ENCODE results near the gene DESI1.
A peak's percentile ranks its signal among the peaks of the same experiment; 100 is the strongest.

The DESI1 gene

DNA sequence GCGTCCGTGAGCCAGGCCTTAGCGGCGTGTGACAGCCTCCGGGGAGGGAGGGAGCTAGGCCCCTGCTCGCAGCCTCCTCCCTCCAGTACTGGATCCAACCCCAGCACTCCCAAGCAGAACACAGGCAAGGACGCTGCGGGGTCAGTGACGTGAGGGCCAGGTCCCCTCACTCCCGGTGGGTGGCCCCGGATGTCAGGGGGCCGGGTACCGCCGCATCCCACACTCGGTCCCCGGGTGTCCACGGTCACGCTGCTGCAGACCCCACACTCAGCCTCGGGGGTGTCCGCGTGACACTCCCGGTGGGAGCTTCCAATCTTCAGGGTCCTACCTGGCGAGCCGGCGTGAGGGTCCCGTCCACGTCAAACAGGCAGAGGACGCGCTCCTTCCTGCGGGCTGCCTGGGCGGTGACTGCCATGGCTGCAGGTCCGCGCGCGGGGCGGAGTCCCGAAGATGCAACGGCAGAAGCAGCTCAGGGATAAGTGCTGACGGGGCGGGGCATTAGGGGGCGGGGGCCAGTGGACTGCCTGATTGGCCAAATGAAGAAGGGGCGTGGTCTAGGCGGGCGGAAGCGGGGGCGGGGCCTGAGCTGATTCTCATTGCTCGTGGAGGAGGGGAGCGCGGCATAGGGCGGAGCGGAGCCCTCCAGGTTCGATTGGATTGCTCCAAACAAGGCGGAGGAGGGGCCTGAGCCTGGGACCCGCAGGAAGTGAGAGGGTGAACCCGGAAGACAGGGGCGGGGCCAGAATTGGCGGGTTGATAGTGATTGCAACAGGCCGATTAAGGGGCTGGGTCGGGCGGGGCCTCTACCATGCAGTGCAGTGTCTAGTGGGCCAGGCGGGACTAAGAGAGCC lies 31.2 kb downstream of the DESI1 start, which contains the start of gene PMM1 (continued):
- TF ChIP-seq, protein P1, sequence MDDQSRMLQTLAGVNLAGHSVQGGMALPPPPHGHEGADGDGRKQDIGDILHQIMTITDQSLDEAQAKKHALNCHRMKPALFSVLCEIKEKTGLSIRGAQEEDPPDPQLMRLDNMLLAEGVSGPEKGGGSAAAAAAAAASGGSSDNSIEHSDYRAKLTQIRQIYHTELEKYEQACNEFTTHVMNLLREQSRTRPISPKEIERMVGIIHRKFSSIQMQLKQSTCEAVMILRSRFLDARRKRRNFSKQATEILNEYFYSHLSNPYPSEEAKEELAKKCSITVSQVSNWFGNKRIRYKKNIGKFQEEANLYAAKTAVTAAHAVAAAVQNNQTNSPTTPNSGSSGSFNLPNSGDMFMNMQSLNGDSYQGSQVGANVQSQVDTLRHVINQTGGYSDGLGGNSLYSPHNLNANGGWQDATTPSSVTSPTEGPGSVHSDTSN (CRISPR knock-in tag; IDR thresholded peaks at IDR 0.05): peak; percentile 56; the same call in 1 of the 2 replicates
- peak; percentile 61; the same call in 1 of the 2 replicates for TF ChIP-seq IKZF3 (tag by site-specific recombination; IDR thresholded peaks at IDR 0.05)
- TF ChIP-seq, protein P2, sequence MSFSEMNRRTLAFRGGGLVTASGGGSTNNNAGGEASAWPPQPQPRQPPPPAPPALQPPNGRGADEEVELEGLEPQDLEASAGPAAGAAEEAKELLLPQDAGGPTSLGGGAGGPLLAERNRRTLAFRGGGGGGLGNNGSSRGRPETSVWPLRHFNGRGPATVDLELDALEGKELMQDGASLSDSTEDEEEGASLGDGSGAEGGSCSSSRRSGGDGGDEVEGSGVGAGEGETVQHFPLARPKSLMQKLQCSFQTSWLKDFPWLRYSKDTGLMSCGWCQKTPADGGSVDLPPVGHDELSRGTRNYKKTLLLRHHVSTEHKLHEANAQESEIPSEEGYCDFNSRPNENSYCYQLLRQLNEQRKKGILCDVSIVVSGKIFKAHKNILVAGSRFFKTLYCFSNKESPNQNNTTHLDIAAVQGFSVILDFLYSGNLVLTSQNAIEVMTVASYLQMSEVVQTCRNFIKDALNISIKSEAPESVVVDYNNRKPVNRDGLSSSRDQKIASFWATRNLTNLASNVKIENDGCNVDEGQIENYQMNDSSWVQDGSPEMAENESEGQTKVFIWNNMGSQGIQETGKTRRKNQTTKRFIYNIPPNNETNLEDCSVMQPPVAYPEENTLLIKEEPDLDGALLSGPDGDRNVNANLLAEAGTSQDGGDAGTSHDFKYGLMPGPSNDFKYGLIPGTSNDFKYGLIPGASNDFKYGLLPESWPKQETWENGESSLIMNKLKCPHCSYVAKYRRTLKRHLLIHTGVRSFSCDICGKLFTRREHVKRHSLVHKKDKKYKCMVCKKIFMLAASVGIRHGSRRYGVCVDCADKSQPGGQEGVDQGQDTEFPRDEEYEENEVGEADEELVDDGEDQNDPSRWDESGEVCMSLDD (tag by site-specific recombination; IDR thresholded peaks at IDR 0.05): 0 out of 2 replicates have a peak, but pooled peaks have one; percentile 61
- TF ChIP-seq ZNF366 (tag by site-specific recombination; conservative IDR thresholded peaks at IDR 0.05): 0 out of 2 replicates have a peak, but pooled peaks have one; percentile 54
- peak; percentile 82 for TF ChIP-seq ZXDB (tag by site-specific recombination; IDR thresholded peaks at IDR 0.05)
- peak; percentile 64 for TF ChIP-seq KLF1 (tag by site-specific recombination; IDR thresholded peaks at IDR 0.05)
- TF ChIP-seq, protein P3, sequence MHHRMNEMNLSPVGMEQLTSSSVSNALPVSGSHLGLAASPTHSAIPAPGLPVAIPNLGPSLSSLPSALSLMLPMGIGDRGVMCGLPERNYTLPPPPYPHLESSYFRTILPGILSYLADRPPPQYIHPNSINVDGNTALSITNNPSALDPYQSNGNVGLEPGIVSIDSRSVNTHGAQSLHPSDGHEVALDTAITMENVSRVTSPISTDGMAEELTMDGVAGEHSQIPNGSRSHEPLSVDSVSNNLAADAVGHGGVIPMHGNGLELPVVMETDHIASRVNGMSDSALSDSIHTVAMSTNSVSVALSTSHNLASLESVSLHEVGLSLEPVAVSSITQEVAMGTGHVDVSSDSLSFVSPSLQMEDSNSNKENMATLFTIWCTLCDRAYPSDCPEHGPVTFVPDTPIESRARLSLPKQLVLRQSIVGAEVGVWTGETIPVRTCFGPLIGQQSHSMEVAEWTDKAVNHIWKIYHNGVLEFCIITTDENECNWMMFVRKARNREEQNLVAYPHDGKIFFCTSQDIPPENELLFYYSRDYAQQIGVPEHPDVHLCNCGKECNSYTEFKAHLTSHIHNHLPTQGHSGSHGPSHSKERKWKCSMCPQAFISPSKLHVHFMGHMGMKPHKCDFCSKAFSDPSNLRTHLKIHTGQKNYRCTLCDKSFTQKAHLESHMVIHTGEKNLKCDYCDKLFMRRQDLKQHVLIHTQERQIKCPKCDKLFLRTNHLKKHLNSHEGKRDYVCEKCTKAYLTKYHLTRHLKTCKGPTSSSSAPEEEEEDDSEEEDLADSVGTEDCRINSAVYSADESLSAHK (tag by site-specific recombination; IDR thresholded peaks at IDR 0.05): no peak
- TF ChIP-seq, protein P4, sequence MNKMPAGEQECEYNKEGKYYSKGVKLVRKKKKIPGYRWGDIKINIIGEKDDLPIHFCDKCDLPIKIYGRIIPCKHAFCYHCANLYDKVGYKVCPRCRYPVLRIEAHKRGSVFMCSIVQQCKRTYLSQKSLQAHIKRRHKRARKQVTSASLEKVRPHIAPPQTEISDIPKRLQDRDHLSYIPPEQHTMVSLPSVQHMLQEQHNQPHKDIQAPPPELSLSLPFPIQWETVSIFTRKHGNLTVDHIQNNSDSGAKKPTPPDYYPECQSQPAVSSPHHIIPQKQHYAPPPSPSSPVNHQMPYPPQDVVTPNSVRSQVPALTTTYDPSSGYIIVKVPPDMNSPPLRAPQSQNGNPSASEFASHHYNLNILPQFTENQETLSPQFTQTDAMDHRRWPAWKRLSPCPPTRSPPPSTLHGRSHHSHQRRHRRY (tag by site-specific recombination; IDR thresholded peaks at IDR 0.05): 0 out of 2 replicates have a peak, but pooled peaks have one; percentile 45
- TF ChIP-seq, protein P5, sequence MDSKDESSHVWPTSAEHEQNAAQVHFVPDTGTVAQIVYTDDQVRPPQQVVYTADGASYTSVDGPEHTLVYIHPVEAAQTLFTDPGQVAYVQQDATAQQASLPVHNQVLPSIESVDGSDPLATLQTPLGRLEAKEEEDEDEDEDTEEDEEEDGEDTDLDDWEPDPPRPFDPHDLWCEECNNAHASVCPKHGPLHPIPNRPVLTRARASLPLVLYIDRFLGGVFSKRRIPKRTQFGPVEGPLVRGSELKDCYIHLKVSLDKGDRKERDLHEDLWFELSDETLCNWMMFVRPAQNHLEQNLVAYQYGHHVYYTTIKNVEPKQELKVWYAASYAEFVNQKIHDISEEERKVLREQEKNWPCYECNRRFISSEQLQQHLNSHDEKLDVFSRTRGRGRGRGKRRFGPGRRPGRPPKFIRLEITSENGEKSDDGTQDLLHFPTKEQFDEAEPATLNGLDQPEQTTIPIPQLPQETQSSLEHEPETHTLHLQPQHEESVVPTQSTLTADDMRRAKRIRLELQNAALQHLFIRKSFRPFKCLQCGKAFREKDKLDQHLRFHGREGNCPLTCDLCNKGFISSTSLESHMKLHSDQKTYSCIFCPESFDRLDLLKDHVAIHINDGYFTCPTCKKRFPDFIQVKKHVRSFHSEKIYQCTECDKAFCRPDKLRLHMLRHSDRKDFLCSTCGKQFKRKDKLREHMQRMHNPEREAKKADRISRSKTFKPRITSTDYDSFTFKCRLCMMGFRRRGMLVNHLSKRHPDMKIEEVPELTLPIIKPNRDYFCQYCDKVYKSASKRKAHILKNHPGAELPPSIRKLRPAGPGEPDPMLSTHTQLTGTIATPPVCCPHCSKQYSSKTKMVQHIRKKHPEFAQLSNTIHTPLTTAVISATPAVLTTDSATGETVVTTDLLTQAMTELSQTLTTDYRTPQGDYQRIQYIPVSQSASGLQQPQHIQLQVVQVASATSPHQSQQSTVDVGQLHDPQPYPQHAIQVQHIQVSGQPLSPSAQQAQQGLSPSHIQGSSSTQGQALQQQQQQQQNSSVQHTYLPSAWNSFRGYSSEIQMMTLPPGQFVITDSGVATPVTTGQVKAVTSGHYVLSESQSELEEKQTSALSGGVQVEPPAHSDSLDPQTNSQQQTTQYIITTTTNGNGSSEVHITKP (tag by site-specific recombination; IDR thresholded peaks at IDR 0.05): peak; percentile 97
- TF ChIP-seq ZNF214 (tag by site-specific recombination; IDR thresholded peaks at IDR 0.05; ENCODE audit: borderline replicate concordance): no peak
- TF ChIP-seq ZNF629 (tag by site-specific recombination; IDR thresholded peaks at IDR 0.05): peak; percentile 83
- TF ChIP-seq, protein P6, sequence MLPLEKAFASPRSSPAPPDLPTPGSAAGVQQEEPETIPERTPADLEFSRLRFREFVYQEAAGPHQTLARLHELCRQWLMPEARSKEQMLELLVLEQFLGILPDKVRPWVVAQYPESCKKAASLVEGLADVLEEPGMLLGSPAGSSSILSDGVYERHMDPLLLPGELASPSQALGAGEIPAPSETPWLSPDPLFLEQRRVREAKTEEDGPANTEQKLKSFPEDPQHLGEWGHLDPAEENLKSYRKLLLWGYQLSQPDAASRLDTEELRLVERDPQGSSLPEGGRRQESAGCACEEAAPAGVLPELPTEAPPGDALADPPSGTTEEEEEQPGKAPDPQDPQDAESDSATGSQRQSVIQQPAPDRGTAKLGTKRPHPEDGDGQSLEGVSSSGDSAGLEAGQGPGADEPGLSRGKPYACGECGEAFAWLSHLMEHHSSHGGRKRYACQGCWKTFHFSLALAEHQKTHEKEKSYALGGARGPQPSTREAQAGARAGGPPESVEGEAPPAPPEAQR (tag by site-specific recombination; IDR thresholded peaks at IDR 0.05): 0 out of 2 replicates have a peak, but pooled peaks have one; percentile 31
- TF ChIP-seq ZNF76 (tag by site-specific recombination; IDR thresholded peaks at IDR 0.05; ENCODE audit: borderline replicate concordance, low read depth): no peak
- no peak for TF ChIP-seq ZNF175 (tag by site-specific recombination; IDR thresholded peaks at IDR 0.05)
- TF ChIP-seq ZNF623 (tag by site-specific recombination; IDR thresholded peaks at IDR 0.05): no peak
- no peak for TF ChIP-seq ZNF510 (tag by site-specific recombination; IDR thresholded peaks at IDR 0.05; ENCODE audit: insufficient replicate concordance)
- no peak for TF ChIP-seq ZNF514 (tag by site-specific recombination; IDR thresholded peaks at IDR 0.05)
- TF ChIP-seq ZBTB21 (tag by site-specific recombination; IDR thresholded peaks at IDR 0.05): peak; percentile 52; the same call in 1 of the 2 replicates
- peak; percentile 82 for TF ChIP-seq KLF16 (tag by site-specific recombination; IDR thresholded peaks at IDR 0.05)
- TF ChIP-seq, protein P7, sequence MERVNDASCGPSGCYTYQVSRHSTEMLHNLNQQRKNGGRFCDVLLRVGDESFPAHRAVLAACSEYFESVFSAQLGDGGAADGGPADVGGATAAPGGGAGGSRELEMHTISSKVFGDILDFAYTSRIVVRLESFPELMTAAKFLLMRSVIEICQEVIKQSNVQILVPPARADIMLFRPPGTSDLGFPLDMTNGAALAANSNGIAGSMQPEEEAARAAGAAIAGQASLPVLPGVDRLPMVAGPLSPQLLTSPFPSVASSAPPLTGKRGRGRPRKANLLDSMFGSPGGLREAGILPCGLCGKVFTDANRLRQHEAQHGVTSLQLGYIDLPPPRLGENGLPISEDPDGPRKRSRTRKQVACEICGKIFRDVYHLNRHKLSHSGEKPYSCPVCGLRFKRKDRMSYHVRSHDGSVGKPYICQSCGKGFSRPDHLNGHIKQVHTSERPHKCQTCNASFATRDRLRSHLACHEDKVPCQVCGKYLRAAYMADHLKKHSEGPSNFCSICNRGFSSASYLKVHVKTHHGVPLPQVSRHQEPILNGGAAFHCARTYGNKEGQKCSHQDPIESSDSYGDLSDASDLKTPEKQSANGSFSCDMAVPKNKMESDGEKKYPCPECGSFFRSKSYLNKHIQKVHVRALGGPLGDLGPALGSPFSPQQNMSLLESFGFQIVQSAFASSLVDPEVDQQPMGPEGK (tag by site-specific recombination; IDR thresholded peaks at IDR 0.05): peak; percentile 74
- TF ChIP-seq ZNF777 (tag by site-specific recombination; IDR thresholded peaks at IDR 0.05; ENCODE audit: borderline replicate concordance): peak; percentile 36; the same call in 1 of the 2 replicates
- TF ChIP-seq SCRT1 (tag by site-specific recombination; IDR thresholded peaks at IDR 0.05; ENCODE audit: borderline replicate concordance): peak; percentile 85; the same call in 1 of the 2 replicates
